Transverse colon (tissue), 4 donors: Measurements from ENCODE around the gene MYCBP2.

Experiments used
- CTCF ChIP-seq, 5 experiments: fragments of 200-600 bp in 3 of 5; fragments of 450-650 bp in 2 of 5; sonication (generic) in 3 of 5; IDR thresholded peaks; 1 replicate in 2 of 5; 2 replicates in 3 of 5; pipeline ENCODE4 v1.5.1; 2016 to 2017; ENCODE audit warnings: antibody characterized with exemption in 5 of 5, inconsistent platforms in 3 of 5, mild to moderate bottlenecking in 2 of 5, moderate library complexity in 1 of 5
- EP300 ChIP-seq: sonication (generic); formaldehyde crosslinking; IDR thresholded peaks from one replicate; pipeline ENCODE4 v1.6.1; 2017; ENCODE audit warnings: antibody characterized with exemption, low read depth
- POLR2AphosphoS5 ChIP-seq, 3 donors: sonication (generic); formaldehyde crosslinking; IDR thresholded peaks; one replicate each; pipeline ENCODE4 v1.6.1; 2016; ENCODE audit warnings: antibody characterized with exemption in 3 of 3

GRCh38 chr13:77084755-77085154, 242.1 kb downstream of the MYCBP2 start:
- TF ChIP-seq CTCF (IDR thresholded peaks at IDR 0.05) (no peak), POLR2AphosphoS5 (IDR thresholded peaks at IDR 0.05) (no peak), EP300 (no peak)
